ENCODE measurements around the gene GPER1. TPM values are rescaled to one million over a fixed set of nuclear protein-coding genes. Genes with fewer than 3 reads are reported as not detected.
"Not testable (repeated sequence)": the region's sequence is repeated elsewhere in the genome, so short reads cannot be mapped to it uniquely, and the experiment has no call there.

The GPER1 gene
- total RNA-seq, 1 donor from 2014 or later, result 0.08 TPM

GRCh38 chr7:1111156-1111555, 23.2 kb downstream of the GPER1 start:
- no peak for DNase-seq (ENCODE audit: low read depth)
- TF ChIP-seq, protein P1, sequence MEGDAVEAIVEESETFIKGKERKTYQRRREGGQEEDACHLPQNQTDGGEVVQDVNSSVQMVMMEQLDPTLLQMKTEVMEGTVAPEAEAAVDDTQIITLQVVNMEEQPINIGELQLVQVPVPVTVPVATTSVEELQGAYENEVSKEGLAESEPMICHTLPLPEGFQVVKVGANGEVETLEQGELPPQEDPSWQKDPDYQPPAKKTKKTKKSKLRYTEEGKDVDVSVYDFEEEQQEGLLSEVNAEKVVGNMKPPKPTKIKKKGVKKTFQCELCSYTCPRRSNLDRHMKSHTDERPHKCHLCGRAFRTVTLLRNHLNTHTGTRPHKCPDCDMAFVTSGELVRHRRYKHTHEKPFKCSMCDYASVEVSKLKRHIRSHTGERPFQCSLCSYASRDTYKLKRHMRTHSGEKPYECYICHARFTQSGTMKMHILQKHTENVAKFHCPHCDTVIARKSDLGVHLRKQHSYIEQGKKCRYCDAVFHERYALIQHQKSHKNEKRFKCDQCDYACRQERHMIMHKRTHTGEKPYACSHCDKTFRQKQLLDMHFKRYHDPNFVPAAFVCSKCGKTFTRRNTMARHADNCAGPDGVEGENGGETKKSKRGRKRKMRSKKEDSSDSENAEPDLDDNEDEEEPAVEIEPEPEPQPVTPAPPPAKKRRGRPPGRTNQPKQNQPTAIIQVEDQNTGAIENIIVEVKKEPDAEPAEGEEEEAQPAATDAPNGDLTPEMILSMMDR (IDR thresholded peaks at IDR 0.05; ENCODE audit: insufficient read depth, low read length, poor library complexity, severe bottlenecking), result no peak
- no peaks in the 10 kb centered on the region for H3K36me3 ChIP-seq (ENCODE audit: control insufficient read depth, insufficient read depth, low read length)
- peaks cover 2% of the 10 kb centered on the region for H3K27me3 ChIP-seq (ENCODE audit: control insufficient read depth, insufficient read depth, low read length)
- H3K4me3 ChIP-seq (ENCODE audit: low read depth, low read length), result no peak overlapping the region

DNA sequence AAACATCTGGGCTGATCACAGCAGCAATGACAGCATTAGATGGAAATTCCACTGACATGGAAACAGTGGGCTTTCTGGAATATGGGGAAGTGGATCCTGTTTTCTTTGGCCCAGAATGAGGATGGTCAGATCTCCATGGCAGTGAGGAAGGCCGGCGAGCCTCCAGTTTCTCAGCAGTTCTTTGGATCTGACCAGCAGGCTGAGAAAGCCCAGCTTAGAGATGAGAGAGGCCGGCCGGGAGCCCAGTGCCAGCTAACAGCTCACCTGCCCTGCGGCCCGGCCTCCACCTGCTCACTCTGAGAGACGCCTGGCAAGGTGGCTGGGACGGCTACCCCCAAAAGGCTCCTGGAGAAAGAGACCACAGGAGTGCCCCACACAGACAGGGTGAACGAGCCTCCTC, 24.2 kb downstream of the GPER1 start:
- Histone ChIP-seq H3K4me3 (ENCODE audit: low read depth, low read length) (no peak overlapping the region), H3K27me3 (ENCODE audit: control insufficient read depth, insufficient read depth, low read length) (no peaks in the 10 kb centered on the region), H3K36me3 (ENCODE audit: control insufficient read depth, insufficient read depth, low read length) (no peaks in the 10 kb centered on the region)
- no peak for DNase-seq (ENCODE audit: low read depth)
- TF ChIP-seq, protein P1 (IDR thresholded peaks at IDR 0.05; ENCODE audit: insufficient read depth, low read length, poor library complexity, severe bottlenecking), result no peak

GRCh38 chr7:1112625-1113547, 25.0 kb downstream of the GPER1 start:
- no peak for DNase-seq (ENCODE audit: low read depth)
- Histone ChIP-seq H3K36me3 (ENCODE audit: control insufficient read depth, insufficient read depth, low read length) (no peaks in the 10 kb centered on the region), H3K27me3 (ENCODE audit: control insufficient read depth, insufficient read depth, low read length) (no peaks in the 10 kb centered on the region), H3K4me3 (ENCODE audit: low read depth, low read length) (no peak overlapping the region)
- TF ChIP-seq, protein P1 (IDR thresholded peaks at IDR 0.05; ENCODE audit: insufficient read depth, low read length, poor library complexity, severe bottlenecking), result no peak

DNA sequence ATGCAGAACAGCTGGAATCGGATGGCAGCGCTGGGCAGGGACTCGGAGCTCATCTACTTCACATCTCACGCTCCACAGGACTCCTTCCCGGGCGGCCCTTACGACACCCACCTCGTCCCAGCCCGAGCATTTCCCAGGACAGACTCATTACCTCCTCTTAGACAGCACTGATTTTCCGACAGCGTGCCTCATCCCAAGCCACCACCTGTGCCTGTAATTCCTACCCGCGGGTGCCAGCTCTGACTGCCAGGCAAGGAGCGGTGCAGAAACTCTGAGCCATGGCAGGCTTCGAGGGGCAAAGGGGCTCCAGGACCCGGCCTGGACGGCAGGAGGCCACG, 25.6 kb downstream of the GPER1 start:
- H3K36me3 ChIP-seq (ENCODE audit: control insufficient read depth, insufficient read depth, low read length), result no peaks in the 10 kb centered on the region
- no peak overlapping the region for H3K4me3 ChIP-seq (ENCODE audit: low read depth, low read length)
- TF ChIP-seq, protein P1 (IDR thresholded peaks at IDR 0.05; ENCODE audit: insufficient read depth, low read length, poor library complexity, severe bottlenecking), result no peak
- DNase-seq (ENCODE audit: low read depth), result no peak
- H3K27me3 ChIP-seq (ENCODE audit: control insufficient read depth, insufficient read depth, low read length), result no peaks in the 10 kb centered on the region

- TF ChIP-seq, protein P1 (IDR thresholded peaks at IDR 0.05; ENCODE audit: insufficient read depth, low read length, poor library complexity, severe bottlenecking), result no peak
- H3K36me3 ChIP-seq (ENCODE audit: control insufficient read depth, insufficient read depth, low read length), result no peaks in the 10 kb centered on the region
- no peak overlapping the region for H3K4me3 ChIP-seq (ENCODE audit: low read depth, low read length)
- no peaks in the 10 kb centered on the region for H3K27me3 ChIP-seq (ENCODE audit: control insufficient read depth, insufficient read depth, low read length)
- no peak for DNase-seq (ENCODE audit: low read depth)
Measured at GRCh38 chr7:1114088-1114487, 26.2 kb downstream of the GPER1 start.

DNA sequence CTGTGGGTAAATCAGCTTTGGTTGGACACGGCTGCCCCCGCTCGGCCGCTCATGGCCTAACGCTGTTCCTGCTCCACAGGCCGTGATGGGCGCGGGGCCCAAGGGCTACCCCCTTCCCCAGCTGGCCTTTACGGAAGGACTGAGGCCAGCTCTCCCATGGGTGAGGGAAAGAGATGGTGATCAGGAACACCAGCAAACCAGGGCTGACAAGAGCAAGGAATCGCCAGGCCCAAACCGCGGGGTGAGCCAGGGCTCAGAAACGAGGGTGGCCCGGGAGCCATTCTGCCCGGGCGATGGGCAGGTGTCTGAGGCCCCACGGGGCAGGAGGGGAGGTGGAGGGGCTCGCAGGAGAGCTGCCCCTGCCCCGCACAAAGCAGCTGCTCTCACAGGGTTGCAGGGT, 26.6 kb downstream of the GPER1 start:
- no peak for DNase-seq (ENCODE audit: low read depth)
- Histone ChIP-seq H3K4me3 (ENCODE audit: low read depth, low read length) (no peak overlapping the region), H3K27me3 (ENCODE audit: control insufficient read depth, insufficient read depth, low read length) (no peaks in the 10 kb centered on the region), H3K36me3 (ENCODE audit: control insufficient read depth, insufficient read depth, low read length) (no peaks in the 10 kb centered on the region)
- TF ChIP-seq, protein P1 (IDR thresholded peaks at IDR 0.05; ENCODE audit: insufficient read depth, low read length, poor library complexity, severe bottlenecking), result no peak

- not testable (repeated sequence) for H3K4me3 ChIP-seq (ENCODE audit: low read depth, low read length); DNase-seq (ENCODE audit: low read depth); H3K36me3 ChIP-seq (ENCODE audit: control insufficient read depth, insufficient read depth, low read length); H3K27me3 ChIP-seq (ENCODE audit: control insufficient read depth, insufficient read depth, low read length)
Measured at GRCh38 chr7:1115171-1116045, 27.5 kb downstream of the GPER1 start.
